ENCODE measurements around the gene MAGI3. TPM values are rescaled to one million over a fixed set of nuclear protein-coding genes. Genes with fewer than 3 reads are reported as not detected.

MAGI3 gene
- total and polyA plus RNA-seq, 2 of the 13 experiments (the other 11 are each of a cell fraction or from before 2014, with no cell fraction given) = 4.0 to 11.8 TPM

DNA sequence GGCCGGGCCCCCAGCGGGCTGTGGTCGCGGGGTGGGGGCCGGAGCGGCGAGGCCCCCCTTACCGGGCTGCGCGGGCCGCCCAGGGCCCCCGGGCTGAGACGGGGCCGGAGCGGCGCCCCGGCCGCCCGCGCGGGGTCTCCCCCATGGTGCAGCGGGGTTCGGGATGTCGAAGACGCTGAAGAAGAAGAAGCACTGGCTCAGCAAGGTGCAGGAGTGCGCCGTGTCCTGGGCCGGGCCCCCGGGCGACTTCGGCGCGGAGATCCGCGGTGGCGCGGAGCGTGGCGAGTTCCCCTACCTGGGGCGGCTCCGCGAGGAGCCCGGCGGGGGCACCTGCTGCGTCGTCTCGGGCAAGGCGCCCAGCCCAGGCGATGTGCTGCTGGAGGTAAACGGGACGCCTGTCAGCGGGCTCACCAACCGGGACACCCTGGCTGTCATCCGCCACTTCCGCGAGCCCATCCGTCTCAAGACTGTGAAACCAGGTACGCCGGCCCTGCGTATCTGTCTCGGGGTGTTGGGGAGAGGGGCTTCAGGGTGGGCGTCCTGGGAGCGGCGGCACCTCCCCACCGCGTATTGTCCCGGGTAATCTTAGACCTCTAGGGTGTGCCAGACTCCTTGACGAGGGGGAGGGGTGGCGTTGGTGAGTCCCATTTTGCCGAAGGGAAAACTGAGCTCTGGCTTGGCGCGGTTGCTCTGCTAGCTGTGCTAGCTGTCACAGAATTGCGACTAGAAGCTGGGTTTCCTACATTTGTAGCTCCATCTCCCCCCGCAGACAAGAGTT lies 745 bp downstream of the MAGI3 start (continued):
- TF ChIP-seq ZBTB49 (CRISPR knock-in tag; IDR thresholded peaks at IDR 0.05; ENCODE audit: borderline replicate concordance) (no peak), ZNF577 (CRISPR knock-in tag; IDR thresholded peaks at IDR 0.05; ENCODE audit: borderline replicate concordance, low read depth) (no peak), ZNF430 (CRISPR knock-in tag; IDR thresholded peaks at IDR 0.05) (peak; percentile 36; the same call in 1 of the 2 replicates), ZSCAN22 (CRISPR knock-in tag; IDR thresholded peaks at IDR 0.05) (no peak), WIZ (CRISPR knock-in tag; IDR thresholded peaks at IDR 0.05) (no peak), ZNF350 (CRISPR knock-in tag; IDR thresholded peaks at IDR 0.05; ENCODE audit: borderline replicate concordance, low read depth) (0 out of 2 replicates have a peak, but pooled peaks have one; percentile 54), ZFY (CRISPR knock-in tag; IDR thresholded peaks at IDR 0.05) (no peak), ZFP36 (IDR thresholded peaks at IDR 0.05; ENCODE audit: borderline replicate concordance, low read depth, low read length, partially characterized antibody) (no peak), U2AF1 (optimal IDR thresholded peaks at IDR 0.05; ENCODE audit: low read depth, low read length) (no peak), HMGA1 (CRISPR knock-in tag; conservative IDR thresholded peaks at IDR 0.05) (no peak), TCF7 (IDR thresholded peaks at IDR 0.05; ENCODE audit: low read depth) (no peak), SPEN (CRISPR knock-in tag; IDR thresholded peaks at IDR 0.05; ENCODE audit: low read depth) (0 out of 2 replicates have a peak, but pooled peaks have one; percentile 19), ZNF230 (CRISPR knock-in tag; IDR thresholded peaks at IDR 0.05) (no peak)
- TF ChIP-seq, protein P1, sequence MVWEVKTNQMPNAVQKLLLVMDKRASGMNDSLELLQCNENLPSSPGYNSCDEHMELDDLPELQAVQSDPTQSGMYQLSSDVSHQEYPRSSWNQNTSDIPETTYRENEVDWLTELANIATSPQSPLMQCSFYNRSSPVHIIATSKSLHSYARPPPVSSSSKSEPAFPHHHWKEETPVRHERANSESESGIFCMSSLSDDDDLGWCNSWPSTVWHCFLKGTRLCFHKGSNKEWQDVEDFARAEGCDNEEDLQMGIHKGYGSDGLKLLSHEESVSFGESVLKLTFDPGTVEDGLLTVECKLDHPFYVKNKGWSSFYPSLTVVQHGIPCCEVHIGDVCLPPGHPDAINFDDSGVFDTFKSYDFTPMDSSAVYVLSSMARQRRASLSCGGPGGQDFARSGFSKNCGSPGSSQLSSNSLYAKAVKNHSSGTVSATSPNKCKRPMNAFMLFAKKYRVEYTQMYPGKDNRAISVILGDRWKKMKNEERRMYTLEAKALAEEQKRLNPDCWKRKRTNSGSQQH (CRISPR knock-in tag; IDR thresholded peaks at IDR 0.05; ENCODE audit: low read depth) = no peak
- TF ChIP-seq, protein P2, sequence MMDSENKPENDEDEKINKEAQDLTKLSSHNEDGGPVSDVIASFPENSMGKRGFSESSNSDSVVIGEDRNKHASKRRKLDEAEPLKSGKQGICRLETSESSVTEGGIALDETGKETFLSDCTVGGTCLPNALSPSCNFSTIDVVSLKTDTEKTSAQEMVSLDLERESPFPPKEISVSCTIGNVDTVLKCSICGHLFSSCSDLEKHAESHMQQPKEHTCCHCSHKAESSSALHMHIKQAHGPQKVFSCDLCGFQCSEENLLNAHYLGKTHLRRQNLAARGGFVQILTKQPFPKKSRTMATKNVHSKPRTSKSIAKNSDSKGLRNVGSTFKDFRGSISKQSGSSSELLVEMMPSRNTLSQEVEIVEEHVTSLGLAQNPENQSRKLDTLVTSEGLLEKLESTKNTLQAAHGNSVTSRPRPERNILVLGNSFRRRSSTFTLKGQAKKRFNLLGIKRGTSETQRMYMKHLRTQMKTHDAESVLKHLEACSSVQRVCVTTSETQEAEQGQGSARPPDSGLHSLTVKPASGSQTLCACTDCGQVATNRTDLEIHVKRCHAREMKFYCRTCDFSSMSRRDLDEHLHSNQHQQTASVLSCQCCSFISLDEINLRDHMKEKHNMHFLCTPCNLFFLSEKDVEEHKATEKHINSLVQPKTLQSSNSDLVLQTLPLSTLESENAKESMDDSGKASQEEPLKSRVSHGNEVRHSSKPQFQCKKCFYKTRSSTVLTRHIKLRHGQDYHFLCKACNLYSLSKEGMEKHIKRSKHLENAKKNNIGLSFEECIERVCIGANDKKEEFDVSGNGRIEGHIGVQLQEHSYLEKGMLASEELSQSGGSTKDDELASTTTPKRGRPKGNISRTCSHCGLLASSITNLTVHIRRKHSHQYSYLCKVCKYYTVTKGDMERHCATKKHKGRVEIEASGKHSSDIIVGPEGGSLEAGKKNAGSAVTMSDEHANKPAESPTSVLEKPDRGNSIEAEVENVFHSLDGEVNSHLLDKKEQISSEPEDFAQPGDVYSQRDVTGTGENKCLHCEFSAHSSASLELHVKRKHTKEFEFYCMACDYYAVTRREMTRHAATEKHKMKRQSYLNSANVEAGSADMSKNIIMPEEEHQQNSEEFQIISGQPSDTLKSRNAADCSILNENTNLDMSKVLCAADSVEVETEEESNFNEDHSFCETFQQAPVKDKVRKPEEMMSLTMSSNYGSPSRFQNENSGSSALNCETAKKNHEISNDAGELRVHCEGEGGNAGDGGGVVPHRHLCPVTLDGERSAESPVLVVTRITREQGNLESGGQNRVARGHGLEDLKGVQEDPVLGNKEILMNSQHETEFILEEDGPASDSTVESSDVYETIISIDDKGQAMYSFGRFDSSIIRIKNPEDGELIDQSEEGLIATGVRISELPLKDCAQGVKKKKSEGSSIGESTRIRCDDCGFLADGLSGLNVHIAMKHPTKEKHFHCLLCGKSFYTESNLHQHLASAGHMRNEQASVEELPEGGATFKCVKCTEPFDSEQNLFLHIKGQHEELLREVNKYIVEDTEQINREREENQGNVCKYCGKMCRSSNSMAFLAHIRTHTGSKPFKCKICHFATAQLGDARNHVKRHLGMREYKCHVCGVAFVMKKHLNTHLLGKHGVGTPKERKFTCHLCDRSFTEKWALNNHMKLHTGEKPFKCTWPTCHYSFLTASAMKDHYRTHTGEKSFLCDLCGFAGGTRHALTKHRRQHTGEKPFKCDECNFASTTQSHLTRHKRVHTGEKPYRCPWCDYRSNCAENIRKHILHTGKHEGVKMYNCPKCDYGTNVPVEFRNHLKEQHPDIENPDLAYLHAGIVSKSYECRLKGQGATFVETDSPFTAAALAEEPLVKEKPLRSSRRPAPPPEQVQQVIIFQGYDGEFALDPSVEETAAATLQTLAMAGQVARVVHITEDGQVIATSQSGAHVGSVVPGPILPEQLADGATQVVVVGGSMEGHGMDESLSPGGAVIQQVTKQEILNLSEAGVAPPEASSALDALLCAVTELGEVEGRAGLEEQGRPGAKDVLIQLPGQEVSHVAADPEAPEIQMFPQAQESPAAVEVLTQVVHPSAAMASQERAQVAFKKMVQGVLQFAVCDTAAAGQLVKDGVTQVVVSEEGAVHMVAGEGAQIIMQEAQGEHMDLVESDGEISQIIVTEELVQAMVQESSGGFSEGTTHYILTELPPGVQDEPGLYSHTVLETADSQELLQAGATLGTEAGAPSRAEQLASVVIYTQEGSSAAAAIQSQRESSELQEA (CRISPR knock-in tag; IDR thresholded peaks at IDR 0.05; ENCODE audit: not compliant biosample characterization) = no peak
